GM12874 (cell line): Measurements from ENCODE around the gene PUSL1.

ENCODE experiments used
- TF ChIP-seq, protein P1 (sequence below): IDR thresholded peaks from 2 replicates; pipeline ENCODE4 v1.5.1; 2011; ENCODE audit warnings: low read depth, mild to moderate bottlenecking, control low read depth, low read length, moderate library complexity; ENCODE audit not compliant: insufficient read depth

The PUSL1 gene

DNA sequence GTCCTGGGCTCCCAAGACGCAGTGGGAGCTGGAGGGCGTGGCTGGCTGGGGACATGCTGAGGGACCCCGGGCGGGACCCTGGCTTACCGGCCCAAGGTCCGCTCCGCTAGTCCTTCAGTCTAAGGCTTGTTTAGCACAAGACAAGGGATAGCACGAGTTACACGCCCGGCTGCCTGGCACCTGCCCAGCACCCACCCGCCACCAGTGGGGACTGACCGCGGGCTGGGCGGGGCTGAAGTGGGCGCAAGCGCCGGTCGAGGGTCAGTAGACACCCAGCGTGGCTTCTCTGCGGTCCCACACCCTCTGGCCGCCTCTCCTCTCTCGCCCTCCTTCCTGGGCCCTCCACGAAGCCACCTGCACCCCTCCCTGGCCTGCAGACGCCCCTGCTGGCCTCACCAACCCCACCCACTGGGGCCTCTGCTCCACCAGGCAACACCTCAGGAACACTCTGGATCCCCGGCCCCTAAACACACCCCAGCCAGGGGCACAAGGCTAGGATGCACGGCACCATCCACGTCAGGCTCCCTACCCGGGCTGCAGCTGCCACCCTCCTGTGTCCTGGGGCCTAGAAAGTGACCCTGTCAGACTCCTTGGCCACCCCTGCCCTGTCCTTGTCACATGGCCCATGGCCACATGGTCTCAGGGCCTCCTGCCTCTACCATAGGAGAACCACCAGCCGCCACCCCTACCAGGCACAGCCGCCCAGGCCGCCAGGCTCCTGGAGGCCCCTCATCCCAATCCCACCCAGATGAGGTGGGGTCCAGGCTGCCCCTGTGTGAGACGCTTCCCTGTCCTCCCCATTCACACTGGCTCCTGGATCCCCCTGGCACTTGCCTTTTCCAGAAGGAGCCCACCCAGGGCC, 28.8 kb downstream of the PUSL1 start:
- TF ChIP-seq, protein P1, sequence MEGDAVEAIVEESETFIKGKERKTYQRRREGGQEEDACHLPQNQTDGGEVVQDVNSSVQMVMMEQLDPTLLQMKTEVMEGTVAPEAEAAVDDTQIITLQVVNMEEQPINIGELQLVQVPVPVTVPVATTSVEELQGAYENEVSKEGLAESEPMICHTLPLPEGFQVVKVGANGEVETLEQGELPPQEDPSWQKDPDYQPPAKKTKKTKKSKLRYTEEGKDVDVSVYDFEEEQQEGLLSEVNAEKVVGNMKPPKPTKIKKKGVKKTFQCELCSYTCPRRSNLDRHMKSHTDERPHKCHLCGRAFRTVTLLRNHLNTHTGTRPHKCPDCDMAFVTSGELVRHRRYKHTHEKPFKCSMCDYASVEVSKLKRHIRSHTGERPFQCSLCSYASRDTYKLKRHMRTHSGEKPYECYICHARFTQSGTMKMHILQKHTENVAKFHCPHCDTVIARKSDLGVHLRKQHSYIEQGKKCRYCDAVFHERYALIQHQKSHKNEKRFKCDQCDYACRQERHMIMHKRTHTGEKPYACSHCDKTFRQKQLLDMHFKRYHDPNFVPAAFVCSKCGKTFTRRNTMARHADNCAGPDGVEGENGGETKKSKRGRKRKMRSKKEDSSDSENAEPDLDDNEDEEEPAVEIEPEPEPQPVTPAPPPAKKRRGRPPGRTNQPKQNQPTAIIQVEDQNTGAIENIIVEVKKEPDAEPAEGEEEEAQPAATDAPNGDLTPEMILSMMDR: no peak

- TF ChIP-seq, protein P1: no peak
These were observed 29.4 kb downstream of the PUSL1 start for GRCh38 chr1:1337793-1338147.

DNA sequence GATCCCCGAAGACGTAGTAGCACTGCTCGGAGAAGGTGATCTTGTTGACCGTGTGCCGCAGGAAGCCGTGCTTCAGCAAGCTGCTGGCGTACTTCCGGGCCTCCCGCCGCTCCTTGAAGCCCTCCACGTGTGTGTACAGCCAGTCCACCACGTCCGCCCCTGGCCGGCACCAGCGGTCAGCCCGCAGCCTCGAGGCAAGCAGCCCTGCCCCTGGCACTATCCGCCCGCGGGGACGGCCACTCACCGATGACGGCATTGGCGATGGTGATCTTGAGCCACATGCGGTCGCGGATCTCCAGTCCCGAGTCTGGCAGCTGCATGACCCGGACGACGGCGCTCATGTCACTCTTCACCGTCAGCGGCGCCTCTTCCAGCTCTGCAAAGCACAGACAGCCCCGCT, 29.9 kb downstream of the PUSL1 start:
- TF ChIP-seq, protein P1: no peak

DNA sequence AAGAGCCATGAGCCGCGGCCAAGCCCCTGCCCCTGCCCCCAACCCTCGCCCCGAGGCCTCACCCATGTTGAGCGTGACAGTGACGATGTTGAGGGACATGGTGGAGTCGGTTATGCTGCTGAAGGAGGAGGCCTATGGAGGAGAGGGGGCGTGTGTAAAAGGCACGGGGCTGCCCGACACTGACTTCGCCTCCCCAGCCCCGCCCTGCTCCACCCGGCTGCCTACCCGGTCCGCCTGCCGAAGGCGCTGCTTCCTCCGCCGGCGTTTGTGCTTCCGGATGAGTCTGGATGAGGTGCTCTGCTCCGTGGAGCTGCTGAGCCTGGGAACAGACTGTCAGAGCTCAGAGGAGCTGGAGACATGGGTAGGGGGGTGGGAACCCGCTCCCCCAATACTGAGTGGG, 31.8 kb downstream of the PUSL1 start:
- TF ChIP-seq, protein P1: no peak

DNA sequence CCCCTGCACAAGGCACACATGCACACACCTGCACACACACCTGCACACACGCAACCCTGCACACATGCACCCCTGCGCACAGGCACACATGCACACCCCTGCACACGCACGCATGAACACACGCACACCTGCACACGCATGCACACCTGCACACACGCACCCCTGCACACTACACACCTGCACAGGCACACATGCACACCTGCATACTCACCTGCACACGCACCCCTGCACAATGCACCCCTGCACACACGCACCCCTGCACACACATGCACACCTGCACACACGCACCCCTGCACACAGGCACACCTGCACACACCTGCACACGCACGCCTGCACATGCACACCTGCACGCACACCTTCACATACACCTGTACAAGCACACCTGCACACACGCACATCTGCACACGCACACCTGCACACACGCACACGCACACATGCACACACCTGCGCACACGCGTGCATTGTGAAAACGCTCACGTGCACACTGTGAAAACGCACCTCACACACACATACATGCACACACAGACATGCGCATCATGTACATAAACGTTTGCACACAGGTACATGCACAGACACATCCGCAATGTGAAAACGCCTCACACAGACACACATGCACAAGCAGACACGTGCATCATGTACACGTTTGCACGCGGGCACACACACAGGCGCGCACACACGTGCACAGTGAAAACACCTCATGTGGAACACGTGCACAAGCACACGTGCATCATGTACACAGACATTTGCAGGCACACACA, 32.6 kb downstream of the PUSL1 start:
- TF ChIP-seq, protein P1: no peak

GRCh38 chr1:1341549-1342021, 33.2 kb downstream of the PUSL1 start:
- TF ChIP-seq, protein P1: no peak

- TF ChIP-seq, protein P1: no peak
These were observed 33.7 kb downstream of the PUSL1 start for GRCh38 chr1:1342061-1342562.
